Activated T-helper 17 cell treated with anti-CD3 and anti-CD28 coated beads, Interleukin-2, amount 50 U/mL, for 72 hours (primary cell): ENCODE data around the gene NRBP1. TPM values are rescaled to one million over a fixed set of nuclear protein-coding genes. Genes with fewer than 3 reads are reported as not detected.

Experiments
- ATAC-seq: fragments of 150-1000 bp; cut with Tn5 transposase; replicated peaks from 2 replicates; pipeline ENCODE4 v1.10.0; 2021; ENCODE audit warnings: mild to moderate bottlenecking, moderate library complexity
- H3K27ac Mint-ChIP-seq: one replicate; pipeline ENCODE4 v1.8.0; 2022; ENCODE audit warnings: mixed read lengths
- H3K27me3 Mint-ChIP-seq: one replicate; pipeline ENCODE4 v1.8.0; 2022; ENCODE audit warnings: mixed read lengths
- H3K36me3 Mint-ChIP-seq: one replicate; pipeline ENCODE4 v1.8.0; 2022; ENCODE audit warnings: low read depth, mild to moderate bottlenecking, mixed read lengths
- H3K4me1 Mint-ChIP-seq: one replicate; pipeline ENCODE4 v1.8.0; 2022; ENCODE audit warnings: mixed read lengths
- H3K4me3 Mint-ChIP-seq: one replicate; pipeline ENCODE4 v1.8.0; 2022; ENCODE audit warnings: mild to moderate bottlenecking, mixed read lengths
- H3K9me3 Mint-ChIP-seq: one replicate; pipeline ENCODE4 v1.8.0; 2022; ENCODE audit warnings: mixed read lengths
- total RNA-seq, 2 donors: library from RNA; stranded (reverse); gene quantifications; one replicate each; pipeline ENCODE4 v1.2.3, GENCODE V29; 2022

The NRBP1 gene
- total RNA-seq, 2 donors from 2014 or later, result 65.2 to 76.1 TPM

- no peaks in the 10 kb centered on the region for H3K9me3 Mint-ChIP-seq
- no peaks in the 10 kb centered on the region for H3K4me1 Mint-ChIP-seq
- no peak within 1 kb of the TSS for H3K4me3 Mint-ChIP-seq
- no peaks in the 10 kb centered on the region for H3K27me3 Mint-ChIP-seq
- ATAC-seq, result peak; percentile 62
- peaks cover 63% of the 10 kb centered on the region for H3K36me3 Mint-ChIP-seq
- H3K27ac Mint-ChIP-seq, result peak within 1 kb of the TSS; percentile 14
Observed at GRCh38 chr2:27441958-27442919, 13.8 kb downstream of the NRBP1 start, which contains the start of gene KRTCAP3. Gene KRTCAP3, plus strand, starts transcription at chr2:27442381. Its CDS starts 32 bp downstream, at chr2:27442413.

DNA sequence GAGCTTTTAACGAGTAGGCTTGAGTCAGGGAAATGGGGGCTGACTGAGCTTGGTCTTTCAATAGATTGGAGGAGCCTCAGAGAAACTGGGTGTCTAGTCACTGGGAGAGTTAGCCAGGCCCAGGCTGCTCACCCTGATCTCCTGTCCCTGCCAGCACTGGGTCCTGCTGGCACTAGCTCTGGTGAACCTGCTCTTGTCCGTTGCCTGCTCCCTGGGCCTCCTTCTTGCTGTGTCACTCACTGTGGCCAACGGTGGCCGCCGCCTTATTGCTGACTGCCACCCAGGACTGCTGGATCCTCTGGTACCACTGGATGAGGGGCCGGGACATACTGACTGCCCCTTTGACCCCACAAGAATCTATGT lies 14.5 kb downstream of the NRBP1 start:
- Mint-ChIP-seq H3K27ac (peak overlapping the region; percentile 14), H3K27me3 (no peaks in the 10 kb centered on the region), H3K36me3 (peaks cover 56% of the 10 kb centered on the region), H3K4me3 (no peak overlapping the region), H3K4me1 (peaks cover 4% of the 10 kb centered on the region), H3K9me3 (no peaks in the 10 kb centered on the region)
- ATAC-seq, result no peak

- Mint-ChIP-seq H3K4me1 (peaks cover 4% of the 10 kb centered on the region), H3K9me3 (no peaks in the 10 kb centered on the region), H3K27me3 (no peaks in the 10 kb centered on the region), H3K36me3 (peaks cover 33% of the 10 kb centered on the region), H3K4me3 (no peak overlapping the region), H3K27ac (no peak overlapping the region)
- ATAC-seq, result no peak
Observed at GRCh38 chr2:27445155-27445554, 16.7 kb downstream of the NRBP1 start.

GRCh38 chr2:27445615-27446014 lies 17.2 kb downstream of the NRBP1 start:
- no peak for ATAC-seq
- Mint-ChIP-seq H3K9me3 (no peaks in the 10 kb centered on the region), H3K36me3 (peaks cover 29% of the 10 kb centered on the region), H3K27ac (no peak overlapping the region), H3K27me3 (no peaks in the 10 kb centered on the region), H3K4me1 (peaks cover 4% of the 10 kb centered on the region), H3K4me3 (no peak overlapping the region)

- Mint-ChIP-seq H3K36me3 (peaks cover 24% of the 10 kb centered on the region), H3K4me3 (no peak overlapping the region), H3K27me3 (no peaks in the 10 kb centered on the region), H3K4me1 (peaks cover 4% of the 10 kb centered on the region), H3K9me3 (no peaks in the 10 kb centered on the region), H3K27ac (no peak overlapping the region)
- peak; percentile 13 for ATAC-seq
Observed at GRCh38 chr2:27446057-27446456, 17.6 kb downstream of the NRBP1 start.

- H3K4me1 Mint-ChIP-seq, result peaks cover 4% of the 10 kb centered on the region
- H3K27me3 Mint-ChIP-seq, result no peaks in the 10 kb centered on the region
- ATAC-seq, result no peak
- no peak overlapping the region for H3K4me3 Mint-ChIP-seq
- H3K9me3 Mint-ChIP-seq, result no peaks in the 10 kb centered on the region
- no peak overlapping the region for H3K27ac Mint-ChIP-seq
- H3K36me3 Mint-ChIP-seq, result peaks cover 7% of the 10 kb centered on the region
Observed at GRCh38 chr2:27448381-27448780, 19.9 kb downstream of the NRBP1 start.

GRCh38 chr2:27451095-27451494 lies 22.7 kb downstream of the NRBP1 start:
- Mint-ChIP-seq H3K27me3 (no peaks in the 10 kb centered on the region), H3K27ac (no peak overlapping the region), H3K36me3 (no peaks in the 10 kb centered on the region), H3K4me3 (no peak overlapping the region), H3K9me3 (no peaks in the 10 kb centered on the region), H3K4me1 (peaks cover 4% of the 10 kb centered on the region)
- ATAC-seq, result peak; percentile 76

- Mint-ChIP-seq H3K4me3 (no peak overlapping the region), H3K9me3 (no peaks in the 10 kb centered on the region), H3K27ac (peak overlapping the region; percentile 51), H3K4me1 (no peaks in the 10 kb centered on the region), H3K27me3 (no peaks in the 10 kb centered on the region), H3K36me3 (peaks cover 3% of the 10 kb centered on the region)
- ATAC-seq, result no peak
Observed at GRCh38 chr2:27453968-27454367, 25.5 kb downstream of the NRBP1 start.

DNA sequence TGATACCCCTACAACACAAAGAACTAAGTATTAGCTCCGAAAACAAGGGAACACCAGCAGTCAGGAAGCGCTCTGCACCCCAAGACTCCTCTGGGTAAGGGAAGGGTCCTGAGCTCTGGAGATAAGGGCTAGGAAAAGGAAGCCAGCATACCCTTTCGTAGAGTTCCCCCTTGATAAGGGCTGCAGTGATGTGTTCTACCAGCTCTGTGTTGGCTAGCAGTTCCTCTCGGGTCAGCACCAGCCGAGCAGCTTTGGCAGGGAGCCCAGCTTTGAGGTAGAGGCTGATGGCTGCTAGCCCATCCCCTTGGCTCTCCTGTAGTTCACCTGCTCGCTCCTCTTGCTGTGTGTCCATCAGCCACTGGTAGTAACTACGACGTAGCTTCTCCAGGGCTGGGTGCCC lies 32.7 kb downstream of the NRBP1 start:
- no peaks in the 10 kb centered on the region for H3K4me1 Mint-ChIP-seq
- peaks cover 5% of the 10 kb centered on the region for H3K36me3 Mint-ChIP-seq
- no peak for ATAC-seq
- H3K4me3 Mint-ChIP-seq, result no peak overlapping the region
- no peak overlapping the region for H3K27ac Mint-ChIP-seq
- no peaks in the 10 kb centered on the region for H3K27me3 Mint-ChIP-seq
- H3K9me3 Mint-ChIP-seq, result no peaks in the 10 kb centered on the region

- no peak overlapping the region for H3K27ac Mint-ChIP-seq
- H3K4me1 Mint-ChIP-seq, result no peaks in the 10 kb centered on the region
- H3K9me3 Mint-ChIP-seq, result no peaks in the 10 kb centered on the region
- ATAC-seq, result no peak
- no peaks in the 10 kb centered on the region for H3K36me3 Mint-ChIP-seq
- H3K4me3 Mint-ChIP-seq, result no peak overlapping the region
- no peaks in the 10 kb centered on the region for H3K27me3 Mint-ChIP-seq
Observed at GRCh38 chr2:27464443-27464842, 36.0 kb downstream of the NRBP1 start.

- no peak for ATAC-seq
- no peaks in the 10 kb centered on the region for H3K27me3 Mint-ChIP-seq
- no peak overlapping the region for H3K4me3 Mint-ChIP-seq
- no peak overlapping the region for H3K27ac Mint-ChIP-seq
- H3K36me3 Mint-ChIP-seq, result peaks cover 24% of the 10 kb centered on the region
- no peaks in the 10 kb centered on the region for H3K4me1 Mint-ChIP-seq
- no peaks in the 10 kb centered on the region for H3K9me3 Mint-ChIP-seq
Observed at GRCh38 chr2:27471961-27472360, 43.5 kb downstream of the NRBP1 start.

- peaks cover 12% of the 10 kb centered on the region for H3K36me3 Mint-ChIP-seq
- H3K27ac Mint-ChIP-seq, result no peak overlapping the region
- no peak overlapping the region for H3K4me3 Mint-ChIP-seq
- H3K4me1 Mint-ChIP-seq, result peaks cover 9% of the 10 kb centered on the region
- H3K27me3 Mint-ChIP-seq, result no peaks in the 10 kb centered on the region
- ATAC-seq, result no peak
- no peaks in the 10 kb centered on the region for H3K9me3 Mint-ChIP-seq
Observed at GRCh38 chr2:27485496-27485895, 57.1 kb downstream of the NRBP1 start.

DNA sequence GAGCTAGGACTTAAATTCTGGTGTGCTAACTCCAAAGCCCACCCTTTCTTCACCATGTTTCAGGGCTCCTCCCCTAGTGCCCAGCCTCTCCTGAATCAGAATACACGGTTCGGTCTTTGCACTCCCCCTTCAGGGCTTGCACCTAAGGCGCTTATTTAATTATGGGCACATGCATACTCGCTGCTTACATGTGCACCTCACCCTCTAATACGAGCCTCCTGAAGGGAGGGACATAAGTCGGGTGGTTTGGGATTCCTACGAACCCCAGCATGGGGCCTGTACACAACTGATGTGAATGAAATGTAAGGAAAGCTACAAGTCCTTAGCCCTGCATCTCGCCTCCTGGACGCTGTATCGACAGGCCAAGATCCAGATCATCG lies 60.7 kb downstream of the NRBP1 start:
- Mint-ChIP-seq H3K4me1 (peaks cover 9% of the 10 kb centered on the region), H3K27me3 (peaks cover 4% of the 10 kb centered on the region), H3K36me3 (no peaks in the 10 kb centered on the region), H3K9me3 (no peaks in the 10 kb centered on the region), H3K4me3 (peak overlapping the region; percentile 92), H3K27ac (peak overlapping the region; percentile 94)
- no peak for ATAC-seq

- ATAC-seq, result peak; percentile 95
- peaks cover 4% of the 10 kb centered on the region for H3K27me3 Mint-ChIP-seq
- peak within 1 kb of the TSS; percentile 94 for H3K27ac Mint-ChIP-seq
- H3K36me3 Mint-ChIP-seq, result no peaks in the 10 kb centered on the region
- H3K9me3 Mint-ChIP-seq, result no peaks in the 10 kb centered on the region
- peaks cover 9% of the 10 kb centered on the region for H3K4me1 Mint-ChIP-seq
- peak within 1 kb of the TSS; percentile 92 for H3K4me3 Mint-ChIP-seq
Observed at GRCh38 chr2:27489498-27490397, 61.3 kb downstream of the NRBP1 start, which contains the start of gene IFT172. Gene IFT172, minus strand, starts transcription at chr2:27489743. Its CDS starts 90 bp downstream, at chr2:27489653.
